Activated CD8-positive, alpha-beta memory T cell treated with anti-CD3 and anti-CD28 coated beads for 24 hours (primary cell): ENCODE results near the gene ZSWIM5.
"Not testable (repeated sequence)": the region's sequence is repeated elsewhere in the genome, so short reads cannot be mapped to it uniquely, and the experiment has no call there.

Experiments used
- DNase-seq: peaks from one replicate; pipeline ENCODE4 v3.0.0-alpha.2; 2020

Gene ZSWIM5

DNA sequence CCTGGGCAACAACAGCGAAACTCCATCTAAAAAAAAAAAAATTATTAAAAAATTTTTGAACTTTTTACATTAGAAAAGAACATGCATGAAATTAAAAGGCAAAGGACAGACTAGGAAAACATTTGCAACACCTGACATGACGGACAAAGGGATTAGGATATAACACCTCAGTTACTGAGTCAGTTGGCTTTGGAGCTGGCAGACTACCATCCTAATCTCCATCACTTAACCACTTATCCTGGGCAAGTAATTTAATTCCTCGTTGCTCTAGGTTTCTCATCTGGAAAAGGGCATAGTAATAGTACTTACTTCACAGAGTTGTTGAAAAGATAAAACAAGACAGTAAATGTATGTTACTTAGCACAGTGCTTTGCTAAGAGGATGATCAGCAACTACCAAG lies 207.2 kb downstream of the ZSWIM5 start:
- DNase-seq = no peak

DNA sequence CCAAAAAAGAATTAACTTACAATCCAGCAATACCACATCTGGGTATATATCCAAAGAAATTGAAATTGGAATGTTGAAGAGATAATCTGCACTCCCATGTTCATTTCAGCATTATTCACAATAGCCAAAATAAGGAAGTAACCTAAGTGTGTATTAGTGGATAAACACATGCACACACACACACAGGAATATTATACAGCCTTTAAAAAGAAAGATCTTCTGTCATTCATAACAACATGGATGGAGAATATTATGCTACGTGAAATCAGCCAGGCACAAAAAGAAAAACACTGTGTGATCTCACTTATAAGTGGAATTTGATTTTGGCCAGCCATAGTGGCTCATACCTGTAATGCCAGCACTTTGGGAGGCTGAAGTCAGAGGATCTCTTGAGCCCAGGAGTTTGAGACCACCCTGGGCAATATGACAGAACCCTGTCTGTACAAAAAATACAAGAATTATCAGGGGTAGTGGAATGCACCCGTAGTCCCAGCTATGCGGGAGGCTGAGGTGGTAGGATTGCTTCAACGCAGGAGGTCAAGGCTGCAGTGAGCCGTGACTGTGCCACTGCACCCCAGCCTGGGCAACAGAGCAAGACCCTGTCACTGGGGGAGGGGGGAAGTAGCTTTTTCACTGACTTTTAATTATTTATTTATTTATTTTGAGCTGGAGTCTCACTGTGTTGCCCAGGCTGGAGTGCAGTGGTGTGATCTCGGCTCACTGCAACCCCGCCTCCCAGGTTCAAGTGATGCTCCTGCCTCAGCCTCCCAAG lies 210.8 kb downstream of the ZSWIM5 start:
- no peak for DNase-seq

DNA sequence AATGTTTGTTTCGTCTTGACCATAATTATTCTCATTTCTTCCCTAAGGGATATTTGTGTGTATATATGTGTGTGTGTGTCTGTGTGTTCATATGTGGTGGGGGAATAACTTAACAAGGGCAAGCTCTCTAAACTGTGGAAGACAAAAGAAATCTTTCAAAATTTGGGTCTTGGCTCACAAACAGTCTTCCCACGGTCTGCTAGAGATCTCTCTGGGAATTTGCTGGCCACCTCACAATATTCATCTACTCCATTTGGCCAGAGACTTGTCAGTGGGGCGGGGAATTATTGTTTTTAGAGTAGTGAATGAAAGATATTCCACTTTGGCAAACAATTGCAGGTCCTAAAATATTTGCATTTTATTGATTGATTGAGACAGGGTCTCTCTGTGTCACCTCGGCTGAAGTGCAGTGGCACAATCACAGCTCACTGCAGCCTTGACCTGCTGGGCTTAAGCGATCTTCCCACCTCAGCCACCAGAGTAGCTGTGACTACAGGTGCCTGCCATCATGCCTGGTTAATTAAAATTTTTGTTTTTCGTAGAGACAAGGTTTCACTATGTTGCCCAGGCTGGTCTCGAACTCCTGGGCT lies 212.0 kb downstream of the ZSWIM5 start:
- no peak for DNase-seq

DNA sequence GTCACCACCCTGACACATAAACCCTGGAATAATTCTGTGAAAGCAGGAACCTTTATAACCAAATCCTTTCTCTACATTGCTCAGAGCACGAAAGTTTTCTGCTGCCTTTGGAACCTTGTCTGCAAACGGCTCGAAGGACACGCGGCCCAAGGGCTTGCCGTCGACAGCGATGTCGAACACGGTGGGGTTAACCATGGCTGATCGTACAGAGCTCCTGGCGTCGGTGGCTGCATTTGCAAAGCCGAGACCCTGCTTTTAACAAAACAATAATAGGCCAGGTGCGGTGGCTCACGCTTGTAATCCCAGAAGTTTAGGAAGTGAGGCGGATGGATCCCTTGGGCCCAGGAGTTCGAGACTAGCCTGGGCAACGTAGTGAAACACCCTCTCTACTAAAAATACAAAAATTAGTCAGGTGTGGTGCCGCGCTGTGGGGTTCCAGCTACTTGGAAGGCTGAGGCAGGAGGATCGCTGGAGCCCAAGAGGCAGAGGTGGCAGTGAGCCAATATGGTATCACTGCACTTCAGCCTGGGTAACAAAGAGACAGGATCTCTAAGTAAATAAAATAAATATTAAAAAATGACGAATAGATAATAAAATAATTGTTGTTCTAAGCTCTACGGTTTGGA lies 217.8 kb downstream of the ZSWIM5 start:
- no peak for DNase-seq

DNA sequence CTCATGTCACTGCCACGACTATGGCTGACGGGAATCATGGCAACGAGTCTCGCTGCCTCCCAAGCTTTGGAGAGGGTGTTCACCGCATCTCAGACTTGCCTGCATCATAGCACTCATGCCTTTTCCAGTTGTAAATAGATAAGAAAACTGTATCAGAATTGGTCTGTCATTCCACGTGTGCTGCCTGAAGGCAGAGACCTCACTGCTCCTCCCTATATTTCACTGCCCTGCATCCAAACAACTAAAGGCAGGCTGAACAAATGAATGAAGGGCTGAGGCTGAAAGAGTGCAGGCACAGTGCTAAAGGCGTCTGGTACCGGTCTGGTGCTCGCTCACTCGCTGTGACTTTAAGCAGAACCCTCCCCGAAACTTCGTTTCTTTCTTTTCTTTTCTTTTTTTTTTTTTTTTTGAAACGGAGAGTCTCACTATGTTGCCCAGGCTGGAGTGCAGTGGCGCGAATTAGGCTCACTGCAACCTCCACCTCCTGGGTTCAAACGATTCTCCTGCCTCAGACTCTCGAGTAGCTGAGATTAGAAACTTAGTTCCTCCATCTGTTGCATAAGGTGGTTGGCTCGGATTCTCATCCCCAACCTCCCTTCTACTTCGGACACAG lies 220.6 kb downstream of the ZSWIM5 start:
- DNase-seq = no peak

DNA sequence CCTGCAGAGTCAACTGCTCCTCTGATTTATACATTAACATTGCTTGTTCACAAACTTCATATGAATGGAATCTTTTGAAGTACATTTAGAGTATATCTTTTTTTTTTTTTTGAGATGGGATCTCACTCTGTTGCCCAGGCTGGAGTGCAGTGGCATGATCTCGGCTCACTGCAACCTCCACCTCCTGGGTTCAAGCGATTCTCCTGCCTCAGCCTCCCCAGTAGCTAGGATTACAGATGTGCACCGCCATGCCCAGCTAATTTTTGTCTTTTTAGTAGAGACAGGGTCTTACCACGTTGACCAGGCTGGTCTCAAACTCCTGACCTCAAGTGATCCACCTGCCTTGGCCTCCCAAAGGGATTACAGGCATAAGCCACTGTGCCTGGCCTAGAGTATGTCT lies 229.0 kb downstream of the ZSWIM5 start:
- not testable (repeated sequence) for DNase-seq

DNA sequence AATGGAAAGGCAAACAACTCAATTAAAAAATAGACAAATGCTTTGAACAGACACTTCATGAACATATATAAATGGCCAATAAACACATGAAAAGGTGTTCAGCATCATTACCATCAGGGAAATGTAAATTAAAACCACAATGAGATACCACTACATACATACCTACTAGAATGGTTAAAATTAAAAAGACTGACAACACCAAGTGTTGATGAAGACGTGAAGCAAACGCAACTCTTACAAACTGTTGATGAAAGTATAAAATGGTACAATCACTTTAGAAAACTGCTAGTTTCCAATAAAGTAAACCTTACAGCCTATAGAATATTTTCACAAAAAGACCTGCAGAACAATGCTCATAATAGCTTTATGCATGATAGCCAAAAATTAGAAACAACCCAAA lies 230.2 kb downstream of the ZSWIM5 start:
- no peak for DNase-seq

DNA sequence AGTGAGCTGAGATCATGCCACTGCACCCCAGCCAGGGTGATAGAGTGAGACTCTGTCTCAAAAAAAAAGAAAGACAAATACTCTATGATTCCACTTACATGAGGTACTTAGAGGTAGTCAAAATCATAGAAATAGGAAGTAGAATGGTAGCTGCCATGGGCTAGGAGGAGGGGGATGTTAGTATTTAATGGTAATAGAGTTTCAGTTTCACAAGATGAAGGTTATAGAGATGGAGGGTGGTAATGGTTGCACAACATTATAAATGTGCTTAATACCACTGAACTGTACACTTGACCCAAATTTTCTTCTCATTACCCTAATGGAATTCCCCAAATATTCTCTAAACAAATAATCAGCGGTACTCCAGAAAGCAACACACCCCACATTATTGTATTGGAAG lies 232.8 kb downstream of the ZSWIM5 start:
- no peak for DNase-seq

DNA sequence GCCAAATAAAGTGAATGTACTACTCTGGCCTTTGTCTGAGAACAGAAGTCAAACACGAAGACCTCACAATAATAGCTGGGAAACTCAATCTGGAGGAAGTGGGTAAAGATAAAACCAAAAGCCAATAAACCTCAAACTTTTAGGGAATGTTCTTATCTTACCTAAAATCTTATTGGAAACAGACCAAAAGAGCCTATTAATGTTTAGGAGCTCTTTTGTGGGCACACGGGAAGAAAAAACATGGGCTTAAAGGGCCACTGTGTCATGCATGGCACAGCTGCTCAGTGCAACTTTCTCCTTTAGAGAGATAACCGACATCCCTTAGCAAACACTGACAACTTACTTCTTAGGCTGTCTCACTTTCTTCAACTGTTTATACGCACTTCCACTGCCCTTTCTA lies 236.1 kb downstream of the ZSWIM5 start:
- no peak for DNase-seq
